ENCODE measurements around the gene FAHD1.

GRCh38 chr16:1865902-1866690 lies 39.1 kb downstream of the FAHD1 start:
- TF ChIP-seq ZNF384 (IDR thresholded peaks at IDR 0.05) (no peak), BHLHE40 (IDR thresholded peaks at IDR 0.05; ENCODE audit: borderline replicate concordance) (no peak)
